NAMALWA (cell line): ENCODE measurements around the gene MIR17HG.

ENCODE experiments used
- DNase-seq: peaks from one replicate; pipeline ENCODE4 v3.0.0-alpha.2; 2015; ENCODE audit warnings: low spot score

The MIR17HG gene

GRCh38 chr13:91347996-91348905 is 764 bp downstream of the MIR17HG start:
- peak; percentile 78 for DNase-seq

DNA sequence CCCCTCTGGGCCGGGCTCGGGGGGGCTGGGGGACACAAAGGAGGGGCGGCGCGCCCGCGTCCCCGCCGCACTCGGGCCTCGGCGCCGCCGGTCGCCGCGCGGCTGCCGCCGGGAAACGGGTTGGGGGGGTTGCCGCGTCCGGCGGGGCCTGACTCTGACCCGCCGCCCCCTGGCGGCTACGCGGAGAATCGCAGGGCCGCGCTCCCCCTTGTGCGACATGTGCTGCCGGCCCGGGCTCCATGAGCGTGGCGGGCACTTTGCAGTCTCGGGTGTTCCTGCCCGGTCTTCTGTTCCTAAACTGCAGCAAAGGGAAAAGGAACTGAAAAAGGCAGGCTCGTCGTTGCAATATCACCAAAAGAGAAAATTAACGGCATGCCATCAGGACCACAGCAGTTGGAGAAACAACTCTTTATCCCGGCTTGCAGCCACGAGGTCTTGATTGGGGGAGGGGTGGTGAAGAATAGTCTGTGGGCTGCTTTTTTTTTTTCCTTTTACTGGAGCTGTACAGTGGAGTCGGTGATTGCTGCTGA is 1.5 kb downstream of the MIR17HG start:
- DNase-seq: peak; percentile 97

GRCh38 chr13:91349992-91350911 is 2.8 kb downstream of the MIR17HG start:
- DNase-seq: peak; percentile 39

DNA sequence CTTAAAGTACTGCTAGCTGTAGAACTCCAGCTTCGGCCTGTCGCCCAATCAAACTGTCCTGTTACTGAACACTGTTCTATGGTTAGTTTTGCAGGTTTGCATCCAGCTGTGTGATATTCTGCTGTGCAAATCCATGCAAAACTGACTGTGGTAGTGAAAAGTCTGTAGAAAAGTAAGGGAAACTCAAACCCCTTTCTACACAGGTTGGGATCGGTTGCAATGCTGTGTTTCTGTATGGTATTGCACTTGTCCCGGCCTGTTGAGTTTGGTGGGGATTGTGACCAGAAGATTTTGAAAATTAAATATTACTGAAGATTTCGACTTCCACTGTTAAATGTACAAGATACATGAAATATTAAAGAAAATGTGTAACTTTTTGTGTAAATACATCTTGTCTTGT is 3.6 kb downstream of the MIR17HG start:
- peak; percentile 39 for DNase-seq

GRCh38 chr13:91351980-91352379 is 4.5 kb downstream of the MIR17HG start:
- peak; percentile 36 for DNase-seq

DNA sequence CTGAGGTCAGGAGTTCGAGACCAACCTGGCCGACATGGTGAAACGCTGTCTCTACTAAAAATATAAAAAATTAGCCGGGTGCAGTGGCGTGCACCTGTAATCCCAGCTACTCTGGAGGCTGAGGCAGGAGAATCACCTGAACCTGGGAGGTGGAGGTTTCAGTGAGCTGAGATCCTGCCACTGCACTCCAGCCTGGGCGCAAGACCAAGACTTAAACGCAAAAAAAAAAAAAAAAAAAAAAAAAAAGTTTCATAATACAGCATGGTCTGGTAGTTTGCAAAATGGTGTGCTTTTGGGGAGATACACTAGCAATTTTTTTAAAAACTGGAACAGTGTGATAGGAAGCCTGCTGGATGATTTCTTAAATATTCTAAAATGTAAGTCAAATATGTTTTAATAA is 5.4 kb downstream of the MIR17HG start:
- peak; percentile 39 for DNase-seq

DNA sequence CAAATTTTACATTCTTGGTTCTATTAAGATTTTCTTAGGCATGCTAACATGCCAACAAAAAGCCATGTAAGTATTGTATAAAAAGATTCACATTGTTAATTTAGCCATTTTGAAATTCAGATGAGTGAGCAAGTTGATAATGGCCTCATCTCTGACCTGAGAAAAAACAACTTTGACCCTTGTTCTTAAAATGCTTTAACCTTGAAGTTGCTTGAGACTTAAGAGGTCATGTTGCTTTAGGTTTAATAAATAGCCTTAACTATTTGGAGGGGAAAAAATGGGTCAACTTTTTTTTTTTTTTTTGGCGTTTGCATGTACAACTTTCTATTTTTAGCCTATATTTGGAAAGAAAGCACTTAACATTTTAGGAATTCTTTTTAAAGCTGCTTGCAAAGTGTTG is 6.0 kb downstream of the MIR17HG start:
- peak; percentile 45 for DNase-seq

DNA sequence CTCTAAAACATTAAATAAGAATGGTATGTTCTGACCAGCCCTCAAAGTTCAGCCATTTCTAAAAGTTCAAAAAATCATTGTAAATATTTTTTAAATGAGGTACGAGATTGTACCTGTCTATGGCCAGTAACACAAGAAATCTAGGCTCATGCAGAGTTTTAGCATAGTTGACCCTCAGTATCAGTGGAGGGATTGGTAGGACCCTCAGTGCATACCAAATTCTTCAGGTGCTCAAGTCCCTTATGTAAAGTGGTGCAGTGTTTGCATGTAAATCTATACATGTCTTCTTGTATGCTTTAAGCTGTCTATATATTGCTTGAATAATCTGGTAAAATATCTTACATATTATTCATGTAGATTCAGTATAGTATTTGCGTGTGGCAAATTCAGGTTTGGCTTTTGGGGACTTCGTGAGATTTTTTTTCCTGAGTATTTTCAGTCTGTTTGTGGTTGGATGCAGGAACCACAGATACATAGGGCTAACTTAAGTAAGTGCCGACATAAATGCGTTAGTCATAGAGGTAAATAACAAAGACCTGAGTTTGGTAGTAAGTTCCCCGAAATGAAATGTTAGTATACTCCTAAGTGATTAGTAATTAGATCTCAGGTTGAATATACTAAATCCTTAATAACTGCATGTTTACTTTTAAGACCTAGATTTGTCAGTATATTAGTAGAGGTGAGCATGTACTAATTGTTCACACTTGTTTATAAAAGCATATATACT is 7.8 kb downstream of the MIR17HG start:
- DNase-seq: peak; percentile 56

- DNase-seq: peak; percentile 51
Observed at GRCh38 chr13:91355826-91356710, 8.6 kb downstream of the MIR17HG start.

GRCh38 chr13:91356919-91357612 is 9.6 kb downstream of the MIR17HG start:
- DNase-seq: peak; percentile 60

DNA sequence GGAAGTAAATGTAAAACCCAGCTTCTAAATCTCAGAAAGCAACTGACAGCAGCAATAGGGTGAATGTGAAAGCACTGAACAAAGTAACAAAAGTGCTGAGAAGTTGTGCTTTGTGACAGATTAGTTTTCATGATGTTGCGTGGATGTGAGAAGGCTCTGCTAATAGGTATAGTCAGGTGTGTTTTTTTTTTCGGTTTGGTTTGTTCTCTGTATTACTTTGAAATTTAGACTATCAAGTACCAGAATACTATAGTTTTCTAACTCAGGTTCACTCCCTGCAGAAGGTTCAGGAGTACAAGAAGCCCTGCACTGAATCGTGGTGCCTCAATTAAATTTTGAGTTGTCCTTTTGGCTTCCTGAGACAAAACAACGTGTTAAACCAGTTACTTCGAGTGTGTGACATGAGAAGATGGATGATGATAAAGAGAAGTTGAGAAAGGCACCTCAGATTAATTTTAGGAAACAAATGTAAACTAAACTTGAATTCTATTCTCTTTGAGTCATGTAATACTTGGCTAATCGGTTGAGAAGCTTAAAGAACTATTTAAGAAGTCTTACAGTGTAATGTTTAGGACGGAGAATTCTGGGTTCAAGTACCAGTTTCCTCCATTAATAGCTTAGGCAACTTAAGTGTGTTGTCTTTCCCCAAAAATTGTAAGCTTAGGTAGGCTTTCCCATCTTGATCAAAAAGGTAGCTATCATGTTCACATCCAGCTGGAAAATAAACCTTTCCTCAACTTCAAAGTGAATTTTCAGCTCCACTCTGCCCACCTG is 10.3 kb downstream of the MIR17HG start:
- DNase-seq: peak; percentile 59

DNA sequence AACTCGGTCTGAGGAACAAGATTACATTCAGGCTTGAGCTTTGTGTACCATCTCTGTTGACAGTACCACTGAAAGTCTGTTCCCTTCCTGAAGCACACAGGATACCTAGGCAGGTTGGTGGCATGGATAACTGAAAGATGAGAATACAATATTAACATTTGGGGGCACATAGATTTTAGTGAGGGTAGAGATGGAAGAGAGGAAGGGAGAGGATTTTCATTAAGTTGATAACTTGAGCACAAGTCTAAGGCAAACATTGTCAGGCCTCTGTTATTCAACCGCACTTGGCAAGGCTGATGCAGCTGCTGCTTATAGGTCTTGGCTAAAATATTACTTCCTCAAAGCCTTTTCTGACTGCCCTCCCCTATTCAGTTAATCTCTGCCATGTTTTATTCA is 10.9 kb downstream of the MIR17HG start:
- peak; percentile 77 for DNase-seq

DNA sequence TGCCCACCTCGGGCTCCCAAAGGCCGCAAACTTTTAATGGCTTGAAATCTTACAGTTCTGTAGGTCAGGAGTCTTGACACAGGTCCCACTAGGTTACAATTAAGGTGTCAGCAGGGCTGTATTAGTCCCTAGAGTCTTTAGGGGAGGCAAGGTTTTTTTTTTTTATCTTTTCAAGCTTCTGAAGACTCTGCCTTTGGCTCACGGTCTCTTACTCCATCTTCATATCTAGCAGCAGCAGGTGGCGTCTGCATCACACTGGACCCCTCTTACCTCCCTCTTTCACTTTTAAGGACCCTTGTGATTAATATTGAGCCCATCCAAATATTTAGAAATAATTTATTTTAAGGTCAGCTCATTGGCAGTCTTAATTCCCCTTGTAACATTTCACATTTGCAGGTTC is 11.6 kb downstream of the MIR17HG start:
- peak; percentile 58 for DNase-seq

DNA sequence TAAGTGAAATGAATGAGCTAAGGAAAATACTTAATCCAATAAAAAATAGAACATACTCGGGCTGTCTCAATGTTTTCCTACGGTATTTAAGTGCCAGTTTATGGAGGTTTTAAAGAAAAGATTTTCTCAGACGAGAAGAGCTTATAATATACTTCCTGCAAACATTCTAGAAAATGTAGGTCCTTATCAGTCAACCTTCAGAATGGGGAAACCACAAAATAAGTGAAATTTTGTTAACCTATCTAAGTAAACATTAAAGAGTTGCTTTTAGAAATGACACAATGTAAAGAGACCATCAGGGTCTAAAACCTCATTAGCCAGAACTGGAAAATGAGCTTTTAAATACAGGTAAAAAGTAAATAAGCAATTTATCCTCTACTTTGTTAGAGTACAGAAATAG is 12.1 kb downstream of the MIR17HG start:
- peak; percentile 39 for DNase-seq

- DNase-seq: peak; percentile 54
Observed at GRCh38 chr13:91360246-91360751, 12.8 kb downstream of the MIR17HG start.

DNA sequence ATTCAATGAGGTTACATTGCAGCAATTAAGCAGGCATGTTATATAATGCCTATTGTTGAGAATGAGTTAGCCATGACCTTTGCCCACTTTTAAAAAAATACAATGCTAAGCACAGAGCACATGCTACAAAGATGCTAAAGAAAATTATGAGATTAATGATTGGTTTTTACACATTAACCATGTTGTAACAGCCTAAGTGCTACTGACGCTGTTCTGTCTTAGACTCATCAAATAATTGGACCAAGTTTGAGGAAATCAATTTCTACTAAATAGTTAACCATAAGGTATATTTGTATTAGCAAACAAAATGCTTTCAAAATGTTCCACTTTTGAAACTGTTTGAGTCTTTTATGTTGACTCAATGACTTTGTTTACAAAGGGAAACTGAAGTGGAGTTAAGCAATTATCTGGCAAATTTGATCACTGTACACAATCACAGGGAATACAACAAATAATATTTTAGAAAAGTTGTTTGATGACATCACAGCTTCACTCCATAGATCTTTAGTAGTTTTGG is 14.3 kb downstream of the MIR17HG start:
- DNase-seq: peak; percentile 30

DNA sequence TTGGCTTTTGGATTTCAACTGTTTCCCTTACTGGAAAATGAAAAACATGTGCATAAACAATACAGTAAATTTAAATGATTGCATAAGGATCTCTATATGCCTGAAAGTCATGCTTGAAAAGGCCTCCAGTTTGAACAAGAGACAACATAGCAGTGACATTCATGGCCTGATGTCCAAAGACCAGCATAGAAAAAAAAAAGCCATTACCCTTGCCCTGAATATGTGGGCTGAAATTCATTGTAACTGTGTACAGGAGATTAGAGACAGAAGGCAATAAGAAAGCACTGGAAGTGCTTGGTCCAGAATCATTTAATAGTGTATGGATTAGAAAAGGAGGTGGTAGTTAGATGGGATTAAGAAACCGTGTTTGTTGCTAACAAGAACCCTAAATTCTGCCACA is 15.4 kb downstream of the MIR17HG start:
- peak; percentile 51 for DNase-seq

- DNase-seq: no peak
Observed at GRCh38 chr13:91368101-91368500, 20.6 kb downstream of the MIR17HG start.
